GM19023 (cell line): ENCODE results near the gene TREH.
"Not testable (repeated sequence)": the region's sequence is repeated elsewhere in the genome, so short reads cannot be mapped to it uniquely, and the experiment has no call there.

Experiments used
- ATAC-seq: cut with Tn5 transposase; IDR thresholded peaks from one replicate; pipeline ENCODE4 v1.9.1; 2021; ENCODE audit warnings: mild to moderate bottlenecking, moderate library complexity; ENCODE audit not compliant: unreplicated experiment

Gene TREH

GRCh38 chr11:118699506-118700220, 20.2 kb upstream of the TREH start:
- no peak for ATAC-seq

GRCh38 chr11:118697346-118697745, 17.9 kb upstream of the TREH start:
- no peak for ATAC-seq

- no peak for ATAC-seq
These were observed 17.3 kb upstream of the TREH start for GRCh38 chr11:118696673-118697226.

GRCh38 chr11:118694771-118695170, 15.3 kb upstream of the TREH start:
- ATAC-seq = no peak

- ATAC-seq = no peak
These were observed 14.7 kb upstream of the TREH start for GRCh38 chr11:118694185-118694584.

- no peak for ATAC-seq
These were observed 12.7 kb upstream of the TREH start for GRCh38 chr11:118691926-118692830.

- no peak for ATAC-seq
These were observed 11.3 kb upstream of the TREH start for GRCh38 chr11:118690553-118691304.

- ATAC-seq = peak; percentile 78
These were observed 10.6 kb upstream of the TREH start for GRCh38 chr11:118689852-118690552.

- no peak for ATAC-seq
These were observed 10.0 kb upstream of the TREH start for GRCh38 chr11:118689503-118689851.

GRCh38 chr11:118688851-118689502, 9.5 kb upstream of the TREH start:
- ATAC-seq = no peak

- ATAC-seq = not testable (repeated sequence)
These were observed 8.9 kb upstream of the TREH start for GRCh38 chr11:118688339-118688738.

- no peak for ATAC-seq
These were observed 8.5 kb upstream of the TREH start for GRCh38 chr11:118687906-118688305.

- ATAC-seq = no peak
These were observed 4.7 kb upstream of the TREH start for GRCh38 chr11:118684187-118684586.

GRCh38 chr11:118682939-118683338, 3.5 kb upstream of the TREH start:
- not testable (repeated sequence) for ATAC-seq

- no peak for ATAC-seq
These were observed 2.9 kb upstream of the TREH start for GRCh38 chr11:118682372-118682771.

- ATAC-seq = not testable (repeated sequence)
These were observed 542 bp downstream of the TREH start for GRCh38 chr11:118678908-118679307.

GRCh38 chr11:118677977-118678376, 1.5 kb downstream of the TREH start:
- no peak for ATAC-seq

- no peak for ATAC-seq
These were observed 5.4 kb downstream of the TREH start for GRCh38 chr11:118674082-118674435.

- ATAC-seq = no peak
These were observed 5.9 kb downstream of the TREH start for GRCh38 chr11:118673361-118674081.
